Inflammatory macrophage (primary cell): Measurements from ENCODE around the gene UBE2J1.
A peak's percentile ranks its signal among the peaks of the same experiment; 100 is the strongest.
"Not testable (repeated sequence)": the region's sequence is repeated elsewhere in the genome, so short reads cannot be mapped to it uniquely, and the experiment has no call there.

Experiments used
- DNase-seq, 2 donors: peaks; one replicate each; pipeline ENCODE4 v3.0.0-alpha.2; 2020 to 2022

Gene UBE2J1

DNA sequence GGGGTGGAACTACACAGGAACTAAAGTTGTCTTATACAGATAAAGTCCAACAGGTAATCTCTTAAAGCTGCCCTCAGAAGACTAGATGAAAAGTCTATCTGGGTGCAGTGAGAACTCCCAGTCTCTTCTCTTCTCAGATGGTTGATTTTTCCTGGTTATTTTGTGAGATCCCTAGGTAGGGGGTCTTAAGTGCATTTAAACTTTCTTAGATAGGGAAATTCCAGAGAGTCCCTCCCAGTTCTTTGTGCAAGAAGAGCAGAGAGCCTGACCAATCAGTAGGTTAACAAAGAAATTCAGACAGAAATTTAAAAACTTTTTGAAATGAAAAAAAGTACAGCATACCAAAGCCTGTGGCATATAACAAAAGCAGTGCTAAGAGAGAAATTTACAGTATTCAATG, 35.5 kb downstream of the UBE2J1 start:
- DNase-seq, result no peak

DNA sequence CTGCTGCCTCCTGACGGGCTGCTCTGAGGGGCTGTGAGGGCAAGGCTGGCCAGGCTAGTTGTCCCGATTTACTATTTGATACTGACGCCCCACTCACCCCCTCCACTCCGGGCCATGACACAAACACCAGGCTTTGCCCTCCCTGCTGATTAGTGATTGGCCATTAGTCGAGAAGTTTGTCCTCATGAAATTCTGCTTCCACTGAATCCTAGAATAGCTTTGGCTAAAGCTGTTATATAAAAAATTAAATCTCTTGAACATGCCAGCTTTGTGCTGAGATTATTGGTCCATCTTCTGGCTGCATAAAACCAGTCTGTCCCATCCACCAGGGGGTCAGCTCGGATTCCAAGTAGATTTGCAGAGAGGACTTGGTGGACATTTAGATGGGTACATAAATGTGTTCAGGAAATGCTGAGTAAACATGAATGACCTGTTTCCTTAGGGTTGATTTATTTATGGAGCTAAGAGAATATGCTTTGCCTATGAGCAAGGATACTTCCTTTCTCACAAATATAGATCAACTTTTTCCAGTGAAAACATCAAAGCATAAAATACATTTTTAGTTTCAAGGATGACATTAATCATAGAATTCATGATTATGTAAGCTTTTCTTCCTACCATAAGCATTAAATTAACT, 37.2 kb downstream of the UBE2J1 start, which contains the start of gene GABRR2:
Gene GABRR2, minus strand, starts transcription at position 51 of the 637 bp plus-strand sequence. CDS start 134 bp downstream, outside the sequence.
- no peak for DNase-seq

DNA sequence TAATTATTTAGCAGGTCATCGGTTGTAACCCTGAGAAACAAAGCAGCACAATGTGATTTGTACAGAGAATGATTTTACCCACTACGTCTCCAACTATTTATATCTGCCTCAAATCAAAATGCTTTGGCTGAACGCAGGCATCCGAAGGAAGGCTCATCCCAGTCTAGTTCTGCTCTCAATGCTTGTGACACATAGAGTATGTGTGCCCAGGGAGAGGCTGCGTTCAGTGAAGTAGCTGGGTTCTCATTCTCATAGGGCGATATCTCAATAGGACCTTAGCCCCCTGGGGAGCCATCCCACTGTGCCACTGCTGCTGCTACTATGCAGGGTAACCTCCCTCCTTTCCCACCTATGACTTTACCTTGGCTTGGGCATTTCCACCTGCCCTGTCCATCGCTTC, 37.8 kb downstream of the UBE2J1 start:
- DNase-seq, result no peak

- peak; percentile 57 to 83 for DNase-seq
Observed at GRCh38 chr6:89313006-89313405, 39.5 kb downstream of the UBE2J1 start.

- peak; percentile 62 to 75 for DNase-seq
Observed at GRCh38 chr6:89311853-89312531, 40.5 kb downstream of the UBE2J1 start.

DNA sequence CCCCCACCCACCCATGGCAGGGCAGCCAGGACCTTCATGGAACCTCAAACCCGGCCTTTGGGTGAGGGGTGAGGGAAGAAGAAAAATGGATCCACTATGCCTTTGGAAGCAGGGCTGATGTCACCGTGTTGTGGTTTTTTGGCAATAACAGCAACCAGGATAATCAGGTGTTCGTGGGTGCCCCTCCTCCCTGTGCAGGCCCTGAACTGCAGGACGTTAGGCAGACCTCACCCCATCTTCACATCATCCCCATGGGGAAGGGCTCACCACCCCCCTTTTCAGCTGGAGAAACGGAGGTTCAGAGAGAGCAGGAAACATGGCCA, 41.0 kb downstream of the UBE2J1 start:
- no peak for DNase-seq

DNA sequence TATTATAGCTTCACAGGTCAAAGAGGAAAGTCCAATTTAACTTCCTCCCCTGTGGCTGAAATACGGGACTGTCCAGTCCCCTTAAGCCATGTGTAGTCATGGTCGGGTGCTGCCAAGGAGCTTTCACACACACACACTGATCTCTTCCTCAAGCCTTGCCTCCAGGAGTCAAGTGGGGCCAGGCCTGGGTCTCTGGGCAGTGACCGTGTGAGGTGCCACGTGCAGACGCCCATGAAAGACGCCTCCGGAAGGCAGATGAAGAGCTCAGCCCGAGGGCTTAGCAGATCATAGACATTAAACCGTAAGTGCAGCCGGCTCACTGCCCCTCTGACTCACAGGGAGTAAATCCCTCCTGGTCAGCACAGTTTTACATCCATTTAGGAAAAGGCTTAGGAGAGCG, 41.6 kb downstream of the UBE2J1 start:
- DNase-seq, result peak; percentile 59 to 61

GRCh38 chr6:89308525-89309395, 43.8 kb downstream of the UBE2J1 start:
- DNase-seq, result peak; percentile 68 to 78

- DNase-seq, result not testable (repeated sequence)
Observed at GRCh38 chr6:89304517-89304916, 48.0 kb downstream of the UBE2J1 start.

DNA sequence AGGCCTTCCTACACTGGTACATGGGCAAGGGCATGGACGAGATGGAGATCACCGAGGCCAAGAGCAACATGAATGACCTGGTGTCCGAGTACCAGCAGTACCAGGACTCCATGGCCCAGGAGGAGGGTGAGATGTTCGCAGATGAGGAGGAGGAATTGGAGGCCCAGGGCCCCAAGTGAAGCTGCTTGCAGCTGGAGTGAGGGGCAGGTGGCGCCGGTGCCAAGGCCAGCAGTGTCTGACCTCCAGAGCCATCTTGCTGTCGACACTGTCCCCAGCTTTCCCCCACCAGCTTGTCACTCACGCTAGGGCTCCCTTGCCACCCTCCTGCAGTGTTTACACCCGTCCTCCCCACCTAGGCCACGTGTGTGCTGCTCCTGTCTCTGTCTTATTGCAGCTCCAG, 49.6 kb downstream of the UBE2J1 start:
- DNase-seq, result peak in 1 of 2 donors; percentile 19

DNA sequence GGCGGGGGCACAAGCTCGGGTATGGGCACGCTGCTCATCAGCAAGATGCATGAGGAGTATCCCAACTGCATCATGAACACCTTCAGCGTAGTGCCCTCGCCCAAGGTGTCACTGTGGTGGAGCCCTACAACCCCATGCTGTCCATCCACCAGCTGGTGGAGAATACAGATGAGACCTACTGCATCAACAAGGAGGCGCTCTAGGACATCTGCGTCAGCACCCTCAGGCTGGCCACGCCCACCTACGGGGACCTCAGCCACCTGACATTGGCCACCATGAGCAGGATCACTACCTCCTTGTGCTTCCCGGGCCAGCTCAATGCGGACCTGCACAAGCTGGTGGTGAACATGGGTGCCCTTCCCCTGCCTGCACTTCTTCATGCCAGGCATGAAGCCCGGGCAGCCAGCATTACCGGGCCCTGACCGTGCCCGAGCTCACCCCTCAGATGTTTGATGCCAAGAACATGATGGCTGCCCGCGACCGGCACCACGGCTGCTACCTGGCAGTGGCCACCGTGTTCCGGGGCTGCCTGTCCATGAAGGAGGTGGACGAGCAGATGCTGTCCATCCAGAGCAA, 50.2 kb downstream of the UBE2J1 start:
- DNase-seq, result no peak

DNA sequence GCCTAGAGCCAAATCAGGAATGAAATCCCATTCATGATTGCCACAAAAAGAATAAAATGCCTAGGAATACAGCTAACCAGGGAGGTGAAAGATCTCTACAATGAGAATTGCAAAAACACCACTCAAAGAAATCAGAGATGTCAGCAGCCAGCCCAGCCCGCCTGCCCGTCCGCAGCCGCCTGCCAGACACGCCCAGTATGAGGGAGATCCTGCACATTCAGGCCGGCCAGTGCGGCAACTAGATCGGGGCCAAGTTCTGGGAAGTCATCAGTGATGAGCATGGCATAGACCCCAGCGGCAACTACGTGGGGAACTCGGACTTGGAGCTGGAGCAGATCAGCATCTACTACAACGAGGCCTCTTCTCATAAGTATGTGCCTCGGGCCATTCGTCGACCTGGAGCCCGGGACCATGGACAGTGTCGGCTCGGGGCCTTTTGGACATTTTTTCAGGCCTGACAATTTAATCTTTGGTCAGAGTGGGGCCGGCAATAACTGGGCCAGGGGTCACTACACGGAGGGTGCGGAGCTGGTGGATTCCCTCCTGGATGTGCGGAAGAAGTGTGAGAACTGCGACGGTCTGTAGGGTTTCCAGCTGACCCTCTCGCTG, 50.8 kb downstream of the UBE2J1 start:
- DNase-seq, result no peak

DNA sequence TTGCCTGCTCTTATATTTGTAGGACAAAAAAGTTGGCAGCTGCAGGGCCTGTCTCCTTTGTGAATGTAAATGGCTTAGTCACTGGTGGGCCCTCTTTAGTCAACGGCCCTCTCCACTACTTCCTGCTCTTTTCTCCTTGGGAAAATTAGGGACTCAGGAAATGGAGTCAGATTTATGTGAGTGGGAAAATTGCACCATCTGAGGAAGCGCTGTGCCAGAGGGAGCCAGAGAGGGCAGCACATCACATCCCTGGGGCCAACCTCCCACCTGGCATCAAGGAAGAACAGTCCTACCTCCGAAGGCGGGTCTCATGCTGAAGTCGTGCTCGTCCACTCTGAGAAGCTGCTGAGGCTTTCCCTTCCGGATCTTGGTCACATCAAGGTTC, 53.1 kb downstream of the UBE2J1 start:
- DNase-seq, result no peak

DNA sequence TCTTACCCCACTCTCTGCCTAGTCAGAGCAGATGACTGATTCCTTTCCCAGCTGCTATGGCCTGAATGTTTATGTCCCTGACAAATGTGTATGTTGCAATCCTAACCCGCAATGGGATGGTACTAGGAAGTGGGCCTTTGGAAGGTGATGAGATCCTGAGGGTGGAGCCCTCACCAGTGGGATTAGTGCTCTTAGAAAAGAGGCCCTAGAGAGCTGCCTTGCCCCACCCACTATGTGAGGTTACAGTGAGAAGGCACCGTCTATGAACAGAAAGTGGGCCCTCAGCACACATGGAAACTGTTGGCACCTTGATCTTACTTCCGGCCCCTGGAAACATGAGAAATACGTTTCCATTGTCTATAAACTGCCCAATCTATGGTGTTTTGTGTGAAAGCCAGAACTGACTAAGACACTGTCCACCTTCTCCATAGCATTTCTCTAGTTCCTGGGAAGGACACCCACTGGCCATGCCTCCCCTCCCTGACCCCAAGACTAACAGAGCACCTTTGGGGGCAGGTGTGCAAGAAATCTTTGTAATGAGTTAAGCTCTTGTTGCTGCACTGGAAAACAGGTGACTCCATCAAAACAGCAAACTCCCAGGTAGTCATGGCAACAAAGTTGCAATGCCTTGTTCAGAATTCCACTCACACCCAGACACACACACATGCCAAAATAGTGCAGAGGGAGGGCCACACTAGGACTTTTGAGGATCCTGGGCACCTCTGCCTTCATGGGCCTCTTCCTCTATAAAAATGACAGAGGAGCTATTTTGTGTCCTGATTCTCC, 53.6 kb downstream of the UBE2J1 start:
- peak; percentile 23 to 25 for DNase-seq

- DNase-seq, result peak; percentile 61 to 66
Observed at GRCh38 chr6:89297695-89298351, 54.7 kb downstream of the UBE2J1 start.

GRCh38 chr6:89295981-89296380, 56.5 kb downstream of the UBE2J1 start:
- no peak for DNase-seq

DNA sequence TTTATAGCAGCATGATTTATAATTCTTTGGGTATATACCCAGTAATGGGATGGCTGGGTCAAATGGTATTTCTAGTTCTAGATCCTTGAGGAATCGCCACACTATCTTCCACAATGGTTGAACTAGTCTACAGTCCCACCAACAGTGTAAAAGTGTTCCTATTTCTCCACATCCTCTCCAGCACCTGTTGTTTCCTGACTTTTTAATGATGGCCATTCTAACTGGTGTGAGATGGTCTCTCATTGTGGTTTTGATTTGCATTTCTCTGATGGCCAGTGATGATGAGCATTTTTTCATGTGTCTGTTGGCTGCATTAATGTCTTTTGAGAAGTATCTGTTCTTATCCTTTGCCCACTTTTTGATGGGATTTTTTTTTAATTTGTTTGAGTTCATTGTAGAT, 57.4 kb downstream of the UBE2J1 start:
- not testable (repeated sequence) for DNase-seq

DNA sequence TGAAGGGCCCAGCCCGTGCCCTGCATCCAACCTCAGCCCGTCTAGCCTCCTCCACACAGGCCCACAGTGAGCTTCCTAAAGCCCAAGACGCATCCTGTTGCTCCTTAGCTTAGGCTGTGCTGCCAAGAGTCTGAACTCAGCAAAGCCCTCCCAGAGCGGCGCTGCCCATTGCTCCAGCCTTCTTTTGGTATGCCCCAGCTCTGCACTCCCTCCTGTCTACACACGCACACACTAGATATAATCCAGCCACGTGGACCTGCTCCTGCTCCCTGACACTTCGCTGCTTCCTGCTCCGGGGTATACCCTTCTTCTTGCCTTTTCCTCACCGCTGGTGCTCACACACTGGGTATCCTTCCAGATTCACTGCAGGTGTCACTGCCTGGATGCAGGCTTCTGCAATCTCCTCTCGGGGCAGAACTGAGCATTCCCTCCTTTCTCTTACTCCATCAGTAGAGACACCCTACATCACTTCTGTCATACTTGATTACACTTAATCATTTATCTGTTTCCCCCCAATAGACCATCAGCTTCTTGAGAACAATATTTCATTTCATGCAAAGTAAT, 61.2 kb downstream of the UBE2J1 start:
- DNase-seq, result no peak

- DNase-seq, result no peak
Observed at GRCh38 chr6:89290401-89291155, 61.9 kb downstream of the UBE2J1 start.

- no peak for DNase-seq
Observed at GRCh38 chr6:89289710-89290109, 62.8 kb downstream of the UBE2J1 start.
